GM18502 (cell line): ENCODE results near the gene LRRC63.
"Not testable (repeated sequence)": the region's sequence is repeated elsewhere in the genome, so short reads cannot be mapped to it uniquely, and the experiment has no call there.

ENCODE experiments used
- ATAC-seq: cut with Tn5 transposase; IDR thresholded peaks from one replicate; pipeline ENCODE4 v1.9.1; 2021; ENCODE audit warnings: mild to moderate bottlenecking; ENCODE audit not compliant: unreplicated experiment, poor library complexity

The LRRC63 gene

GRCh38 chr13:46179969-46180763 is 31.6 kb upstream of the LRRC63 start:
- no peak for ATAC-seq

- no peak for ATAC-seq
Observed at GRCh38 chr13:46181377-46181839, 30.3 kb upstream of the LRRC63 start.

- peak; percentile 69 for ATAC-seq
Observed at GRCh38 chr13:46181840-46182490, 29.8 kb upstream of the LRRC63 start, which contains the start of gene LCP1. Gene LCP1, minus strand, starts transcription at chr13:46182177. Its CDS starts 22,515 bp downstream, at chr13:46159662.

- peak; percentile 15 for ATAC-seq
Observed at GRCh38 chr13:46182491-46182877, 29.2 kb upstream of the LRRC63 start.

- no peak for ATAC-seq
Observed at GRCh38 chr13:46183018-46183946, 28.4 kb upstream of the LRRC63 start.

GRCh38 chr13:46184277-46184699 is 27.4 kb upstream of the LRRC63 start:
- ATAC-seq = peak; percentile 52

GRCh38 chr13:46185634-46186033 is 26.1 kb upstream of the LRRC63 start:
- no peak for ATAC-seq

GRCh38 chr13:46192412-46192811 is 19.3 kb upstream of the LRRC63 start:
- ATAC-seq = no peak

- ATAC-seq = no peak
Observed at GRCh38 chr13:46195016-46195415, 16.7 kb upstream of the LRRC63 start.

- ATAC-seq = no peak
Observed at GRCh38 chr13:46197299-46198048, 14.3 kb upstream of the LRRC63 start.

GRCh38 chr13:46198696-46199193 is 13.0 kb upstream of the LRRC63 start:
- ATAC-seq = no peak

- ATAC-seq = peak; percentile 53
Observed at GRCh38 chr13:46202188-46202795, 9.4 kb upstream of the LRRC63 start.

GRCh38 chr13:46202966-46203365 is 8.8 kb upstream of the LRRC63 start:
- no peak for ATAC-seq

- ATAC-seq = no peak
Observed at GRCh38 chr13:46206143-46206542, 5.6 kb upstream of the LRRC63 start.

GRCh38 chr13:46207828-46208227 is 3.9 kb upstream of the LRRC63 start:
- no peak for ATAC-seq

GRCh38 chr13:46210362-46211083 is 1.2 kb upstream of the LRRC63 start:
- ATAC-seq = no peak

GRCh38 chr13:46211116-46211482 is 629 bp upstream of the LRRC63 start:
- peak; percentile 42 for ATAC-seq

GRCh38 chr13:46213242-46213641 is 1.5 kb downstream of the LRRC63 start:
- no peak for ATAC-seq

- not testable (repeated sequence) for ATAC-seq
Observed at GRCh38 chr13:46214741-46215140, 3.0 kb downstream of the LRRC63 start.
